Astrocyte of the spinal cord (primary cell): ENCODE data around the gene IL18RAP.

Source experiments
- DNase-seq: peaks from one replicate; pipeline ENCODE4 v3.0.0; 2011; ENCODE audit warnings: low read depth, low spot score
- H3K4me3 ChIP-seq: 2 replicates; pipeline ENCODE4 v1.5.1; 2011; ENCODE audit warnings: low read depth, mild to moderate bottlenecking, low read length, moderate library complexity
- CTCF ChIP-seq: IDR thresholded peaks from 2 replicates; pipeline ENCODE4 v1.5.1; 2012; ENCODE audit warnings: low read depth, mild to moderate bottlenecking, low read length, inconsistent platforms
- in situ Hi-C: cut with HindIII; loops from 2 replicates; pipeline ENCODE4 v1.10.0; 2017; ENCODE audit warnings: low sequenced_read_pairs

IL18RAP gene

GRCh38 chr2:102399499-102400141 is 23.3 kb upstream of the IL18RAP start:
- in situ Hi-C loops: no loop called here
- no peak for TF ChIP-seq CTCF
- H3K4me3 ChIP-seq: no peak overlapping the region
- no peak for DNase-seq

GRCh38 chr2:102401456-102401855 is 21.5 kb upstream of the IL18RAP start:
- no peak for DNase-seq
- no peak overlapping the region for H3K4me3 ChIP-seq
- TF ChIP-seq CTCF: no peak
- in situ Hi-C loops: no loop called here

GRCh38 chr2:102401865-102402264 is 21.1 kb upstream of the IL18RAP start:
- in situ Hi-C loops: no loop called here
- H3K4me3 ChIP-seq: no peak overlapping the region
- TF ChIP-seq CTCF: no peak
- DNase-seq: no peak

GRCh38 chr2:102410952-102411351 is 12.0 kb upstream of the IL18RAP start:
- in situ Hi-C loops: no loop called here
- H3K4me3 ChIP-seq: no peak overlapping the region
- DNase-seq: no peak
- TF ChIP-seq CTCF: no peak

GRCh38 chr2:102412199-102412598 is 10.8 kb upstream of the IL18RAP start:
- no peak overlapping the region for H3K4me3 ChIP-seq
- no peak for TF ChIP-seq CTCF
- in situ Hi-C loops: no loop called here
- no peak for DNase-seq

GRCh38 chr2:102417946-102418345 is 5.0 kb upstream of the IL18RAP start:
- in situ Hi-C loops: no loop called here
- H3K4me3 ChIP-seq: no peak overlapping the region
- DNase-seq: no peak
- no peak for TF ChIP-seq CTCF
